ENCODE measurements around the gene SBF2.

GRCh38 chr11:9849389-9849788 lies 444.6 kb downstream of the SBF2 start:
- TF ChIP-seq POLR2A (IDR thresholded peaks at IDR 0.05; ENCODE audit: low read depth) (no peak), CTCF (IDR thresholded peaks at IDR 0.05) (no peak), EP300 (IDR thresholded peaks at IDR 0.05) (no peak)
